GM18870 (cell line): ENCODE measurements around the gene IL1RAP.
"Not testable (repeated sequence)": the region's sequence is repeated elsewhere in the genome, so short reads cannot be mapped to it uniquely, and the experiment has no call there.

ENCODE experiments used
- ATAC-seq: cut with Tn5 transposase; IDR thresholded peaks from one replicate; pipeline ENCODE4 v1.9.1; 2021; ENCODE audit warnings: moderate library complexity; ENCODE audit not compliant: unreplicated experiment

The IL1RAP gene

GRCh38 chr3:190646996-190647395 lies 133.1 kb downstream of the IL1RAP start:
- no peak for ATAC-seq

GRCh38 chr3:190655933-190656332 lies 142.0 kb downstream of the IL1RAP start:
- ATAC-seq, result no peak

GRCh38 chr3:190658106-190658505 lies 144.2 kb downstream of the IL1RAP start:
- no peak for ATAC-seq

GRCh38 chr3:190666821-190667220 lies 152.9 kb downstream of the IL1RAP start:
- no peak for ATAC-seq

GRCh38 chr3:190671658-190672057 lies 157.8 kb downstream of the IL1RAP start:
- ATAC-seq, result no peak

GRCh38 chr3:190673148-190673547 lies 159.3 kb downstream of the IL1RAP start:
- no peak for ATAC-seq

- no peak for ATAC-seq
Observed at GRCh38 chr3:190676481-190676880, 162.6 kb downstream of the IL1RAP start.

- no peak for ATAC-seq
Observed at GRCh38 chr3:190677001-190677400, 163.1 kb downstream of the IL1RAP start.

GRCh38 chr3:190677868-190678267 lies 164.0 kb downstream of the IL1RAP start:
- ATAC-seq, result not testable (repeated sequence)

- ATAC-seq, result no peak
Observed at GRCh38 chr3:190680691-190681090, 166.8 kb downstream of the IL1RAP start.

GRCh38 chr3:190684776-190685175 lies 170.9 kb downstream of the IL1RAP start:
- no peak for ATAC-seq

- ATAC-seq, result no peak
Observed at GRCh38 chr3:190686011-190686410, 172.1 kb downstream of the IL1RAP start.

- no peak for ATAC-seq
Observed at GRCh38 chr3:190690246-190690645, 176.4 kb downstream of the IL1RAP start.

- no peak for ATAC-seq
Observed at GRCh38 chr3:190692256-190692655, 178.4 kb downstream of the IL1RAP start.

GRCh38 chr3:190694335-190695001 lies 180.6 kb downstream of the IL1RAP start:
- no peak for ATAC-seq

- ATAC-seq, result no peak
Observed at GRCh38 chr3:190695225-190695624, 181.3 kb downstream of the IL1RAP start.

GRCh38 chr3:190695994-190696393 lies 182.1 kb downstream of the IL1RAP start:
- ATAC-seq, result no peak

GRCh38 chr3:190696777-190697501 lies 183.1 kb downstream of the IL1RAP start:
- no peak for ATAC-seq

GRCh38 chr3:190697502-190697830 lies 183.6 kb downstream of the IL1RAP start:
- no peak for ATAC-seq

GRCh38 chr3:190697901-190698300 lies 184.0 kb downstream of the IL1RAP start:
- ATAC-seq, result no peak

- ATAC-seq, result no peak
Observed at GRCh38 chr3:190699776-190700175, 185.9 kb downstream of the IL1RAP start.

GRCh38 chr3:190701096-190701532 lies 187.2 kb downstream of the IL1RAP start:
- ATAC-seq, result no peak

GRCh38 chr3:190706582-190706981 lies 192.7 kb downstream of the IL1RAP start:
- no peak for ATAC-seq
